Stimulated activated CD4-positive, alpha-beta T cell treated with anti-CD3 and anti-CD28 coated beads, TNF-alpha, amount 100 ng/mL, for 24 hours (primary cell): Measurements from ENCODE around the gene CDCA8.

Source experiments
- DNase-seq, 3 experiments: peaks; one replicate each; pipeline ENCODE4 v3.0.0-alpha.2; 2020; ENCODE audit warnings: low read depth in 3 of 3

Gene CDCA8

DNA sequence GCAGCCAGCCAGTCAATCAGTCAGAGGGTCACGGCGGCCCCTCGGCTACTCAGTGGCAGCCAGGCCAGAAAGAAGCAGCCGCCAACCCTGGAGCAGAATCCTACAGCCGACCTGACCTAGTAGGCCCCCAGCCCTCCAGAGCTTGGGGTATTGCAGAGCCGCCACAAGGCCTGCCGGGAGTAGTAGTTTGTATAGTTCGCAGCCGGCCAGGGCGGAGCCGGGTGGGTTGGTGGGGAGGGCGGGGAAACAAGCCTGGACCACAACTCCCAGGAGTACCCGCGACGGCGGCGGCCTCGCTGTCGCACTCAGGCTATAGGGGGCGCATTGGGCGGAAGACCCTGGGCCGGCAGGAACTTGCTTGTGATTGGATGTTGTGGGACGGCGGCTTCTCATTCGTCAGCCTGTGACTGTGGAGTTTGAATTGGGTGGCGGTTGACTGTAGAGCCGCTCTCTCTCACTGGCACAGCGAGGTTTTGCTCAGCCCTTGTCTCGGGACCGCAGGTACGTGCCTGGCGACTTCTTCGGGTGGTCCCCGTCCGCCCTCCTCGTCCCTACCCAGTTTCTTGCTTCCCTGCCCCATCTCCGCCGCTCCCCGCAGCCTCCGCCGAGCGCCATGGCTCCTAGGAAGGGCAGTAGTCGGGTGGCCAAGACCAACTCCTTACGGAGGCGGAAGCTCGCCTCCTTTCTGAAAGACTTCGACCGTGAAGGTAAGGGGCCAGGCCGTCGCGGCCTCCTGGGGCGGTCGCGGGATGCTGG, at the start of gene CDCA8:
Gene CDCA8 (plus strand): TSS at position 439 of the 756 bp plus-strand sequence. CDS start 175 bp downstream, at position 614.
- peak; percentile 97 to 99 (median 97) for DNase-seq

DNA sequence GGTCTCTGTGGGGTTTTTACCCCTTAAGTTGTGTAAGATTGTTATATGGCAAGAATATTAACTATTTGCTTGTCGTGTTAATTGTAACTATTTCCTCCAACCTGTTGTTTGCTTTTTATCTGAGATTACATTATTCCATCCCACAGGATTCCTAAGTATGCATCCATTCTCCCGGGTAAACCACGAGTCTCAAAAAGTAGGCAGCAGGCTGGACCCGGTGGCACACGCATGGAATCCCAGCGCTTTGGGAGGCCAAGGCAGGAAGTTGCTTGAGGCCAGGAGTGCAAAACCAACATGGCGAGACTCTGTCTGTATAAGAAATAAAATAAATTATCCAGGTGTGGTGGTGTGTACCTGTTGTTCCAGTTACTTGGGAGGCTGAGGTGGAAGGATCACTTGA, 45.0 kb upstream of the CDCA8 start:
- DNase-seq: no peak

DNA sequence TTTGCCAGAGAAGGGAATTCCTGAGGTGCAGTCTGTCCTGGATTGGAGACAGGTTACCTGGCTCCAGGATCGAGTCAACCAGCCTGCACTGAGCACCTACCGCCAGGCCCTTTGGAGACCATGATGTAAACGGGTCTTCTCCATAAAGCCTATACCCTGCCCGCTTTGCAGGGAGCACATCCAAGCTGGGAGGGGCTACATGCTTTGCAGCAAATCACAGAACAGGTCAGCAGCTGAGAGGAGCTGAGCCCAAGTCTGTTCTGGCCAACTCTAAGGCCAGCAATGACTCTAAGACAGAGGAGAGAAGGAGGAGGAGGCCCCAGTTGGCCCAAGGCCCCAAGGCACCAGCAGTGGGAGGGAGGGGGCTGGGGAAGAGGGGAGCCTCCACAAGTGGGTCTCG, 42.1 kb upstream of the CDCA8 start:
- no peak for DNase-seq

DNA sequence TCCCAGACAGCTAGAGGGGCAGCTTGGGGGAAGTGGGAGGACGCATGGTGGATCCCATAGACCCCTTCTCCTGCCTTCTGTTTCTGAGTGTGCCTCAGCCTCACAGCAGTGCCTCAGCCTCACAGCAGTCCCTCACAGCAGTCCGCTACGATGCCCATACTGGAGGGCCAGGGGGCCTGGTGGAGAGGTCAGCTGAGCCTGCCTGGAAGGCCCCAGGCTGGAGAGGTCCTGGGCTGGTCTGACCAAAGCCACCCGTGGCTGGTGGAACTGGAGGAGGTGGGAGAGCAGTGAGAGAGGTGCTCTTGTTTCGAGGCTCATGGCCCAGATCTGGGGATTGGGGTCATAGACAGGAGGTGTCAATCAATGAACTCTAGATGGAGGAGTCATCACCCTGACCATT, 41.6 kb upstream of the CDCA8 start:
- DNase-seq: no peak

GRCh38 chr1:37651803-37652202, 40.5 kb upstream of the CDCA8 start:
- no peak for DNase-seq

DNA sequence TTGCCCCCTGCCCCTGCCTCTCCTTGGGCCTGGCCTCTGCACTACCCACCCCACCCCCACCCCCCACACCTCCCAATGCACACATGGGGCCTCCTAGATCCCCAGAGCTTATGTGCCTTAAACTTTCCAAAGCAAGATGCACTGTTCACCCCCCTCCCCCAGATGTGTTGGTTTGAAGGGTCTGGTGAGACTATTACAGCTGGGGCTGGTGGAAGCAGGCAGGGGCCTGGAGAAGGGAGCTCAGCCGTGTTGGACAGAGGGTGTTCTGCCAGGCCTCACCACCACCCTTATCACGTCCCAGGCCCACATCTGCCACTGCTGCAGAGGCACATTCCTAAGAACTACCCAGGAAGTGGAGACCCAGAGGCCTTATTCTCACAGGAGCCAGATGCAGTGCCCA, 39.3 kb upstream of the CDCA8 start:
- DNase-seq: no peak

- DNase-seq: no peak
These were observed 38.4 kb upstream of the CDCA8 start for GRCh38 chr1:37653906-37654305.

DNA sequence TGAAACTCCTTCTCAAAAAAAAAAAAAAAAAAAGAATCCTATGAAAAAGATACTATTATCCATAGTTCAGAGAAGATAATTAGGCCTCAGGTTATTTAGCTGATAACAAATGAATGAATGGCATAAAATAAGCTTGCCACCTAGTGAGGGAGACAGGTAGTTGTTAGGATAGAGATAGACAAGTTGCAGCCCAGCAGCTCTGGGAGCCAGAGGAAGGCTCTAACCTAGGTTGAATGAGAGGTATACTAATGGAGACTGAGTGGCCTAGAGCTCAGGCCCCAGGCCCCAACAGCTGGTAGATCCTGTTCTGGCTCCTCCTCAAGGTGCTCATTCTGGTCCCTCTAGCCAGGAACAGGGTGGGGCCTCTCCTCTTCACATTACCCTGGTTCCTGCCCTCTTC, 37.0 kb upstream of the CDCA8 start:
- DNase-seq: no peak

DNA sequence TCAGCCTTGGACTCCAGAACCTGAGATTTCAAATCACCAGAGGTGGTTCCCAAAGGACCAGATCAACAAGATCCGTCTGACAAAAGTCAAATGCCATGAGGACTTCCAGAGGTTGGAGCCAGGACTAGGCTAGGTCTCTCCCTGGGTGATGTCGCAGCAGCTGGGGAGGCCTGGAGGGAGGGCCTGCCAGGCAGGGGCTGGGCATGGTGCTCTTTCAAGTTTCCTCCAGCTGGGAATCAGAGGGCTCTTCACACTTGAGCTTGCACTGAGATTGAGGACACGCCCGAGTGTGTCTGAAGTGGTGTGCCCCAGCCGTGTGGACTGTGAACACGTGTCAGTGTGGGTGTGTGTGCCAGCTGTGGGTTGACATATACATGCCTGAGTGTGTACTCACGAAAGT, 36.3 kb upstream of the CDCA8 start:
- no peak for DNase-seq

GRCh38 chr1:37656881-37657280, 35.4 kb upstream of the CDCA8 start:
- no peak for DNase-seq

DNA sequence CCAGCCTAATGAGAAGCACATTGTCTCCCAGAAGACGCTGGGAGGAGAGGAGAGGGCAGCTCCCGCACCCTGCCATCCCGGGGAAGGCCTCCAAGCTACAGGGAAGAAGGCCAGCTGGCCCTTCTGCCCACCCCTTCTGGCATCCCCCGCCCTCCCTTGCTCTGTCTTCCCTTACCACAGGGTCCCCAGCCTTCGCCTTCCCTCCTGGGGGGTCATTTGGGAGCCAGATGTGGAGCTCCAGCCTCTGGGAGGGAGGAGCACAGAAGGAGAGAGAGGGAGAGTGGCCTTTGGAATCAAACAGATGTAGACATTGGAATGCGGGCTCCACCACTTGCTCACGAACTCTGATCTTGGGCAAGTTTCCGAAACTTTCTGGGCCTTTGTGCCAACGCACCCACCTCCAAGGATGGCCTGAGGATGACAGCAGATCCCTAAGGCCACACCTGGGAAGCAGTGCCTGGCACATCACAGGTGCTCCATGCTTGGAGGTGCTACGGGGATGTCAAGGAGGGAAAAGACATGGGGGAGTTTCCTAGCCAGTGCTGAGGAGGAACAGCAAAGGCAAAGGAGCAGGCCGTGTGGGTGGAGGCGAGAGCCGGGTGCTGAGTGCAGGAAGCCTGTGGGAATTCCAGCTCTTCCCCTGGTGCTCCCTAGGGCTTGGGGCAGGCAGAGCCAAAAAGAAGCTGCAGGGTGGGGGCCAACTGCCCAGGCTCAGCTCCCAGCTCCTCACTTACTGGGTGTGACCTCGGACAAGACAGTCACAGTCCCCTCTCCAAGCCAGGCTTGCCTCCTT, 34.5 kb upstream of the CDCA8 start:
- DNase-seq: no peak

DNA sequence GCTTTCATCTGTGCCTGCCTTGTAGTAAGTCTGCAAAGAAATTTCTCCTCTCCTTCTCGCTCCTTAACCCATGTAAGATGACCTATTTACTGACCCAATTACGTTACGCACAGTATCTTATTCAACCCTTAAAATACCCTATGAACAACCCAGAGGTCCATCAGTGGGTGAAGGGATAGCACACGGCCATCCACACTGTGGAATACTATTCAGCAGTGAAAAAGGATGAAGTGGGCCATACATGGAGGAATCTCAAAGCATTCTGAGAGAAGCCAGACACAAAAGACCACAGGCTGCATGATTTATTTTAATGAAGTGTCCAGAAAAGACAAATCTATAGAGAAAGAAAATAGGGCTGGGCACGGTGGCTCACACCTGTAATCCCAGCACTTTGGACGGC, 33.8 kb upstream of the CDCA8 start:
- no peak for DNase-seq

DNA sequence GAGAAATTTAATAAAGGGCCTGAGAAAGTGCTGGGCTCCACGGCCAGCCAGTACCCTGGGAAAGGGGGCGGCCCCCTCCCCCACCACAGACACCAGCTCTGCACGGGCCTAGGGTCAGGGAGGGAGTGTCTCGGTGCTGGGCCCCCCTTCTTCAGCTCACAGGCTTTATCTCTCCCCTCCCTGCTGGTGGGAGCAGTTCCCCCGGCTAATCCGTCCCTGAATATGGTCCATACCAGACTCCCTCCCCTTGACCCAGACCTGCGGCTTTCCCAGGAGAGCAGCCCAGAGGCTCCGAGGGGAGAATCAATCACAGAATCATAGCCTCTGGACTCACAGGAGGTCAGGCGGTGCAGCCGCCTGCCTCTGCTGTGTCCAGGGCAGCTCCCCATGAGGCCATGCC, 31.7 kb upstream of the CDCA8 start:
- DNase-seq: no peak

GRCh38 chr1:37661401-37661800, 30.9 kb upstream of the CDCA8 start:
- DNase-seq: no peak

- no peak for DNase-seq
These were observed 30.1 kb upstream of the CDCA8 start for GRCh38 chr1:37662031-37662755.

GRCh38 chr1:37663426-37664000, 28.8 kb upstream of the CDCA8 start:
- no peak for DNase-seq

DNA sequence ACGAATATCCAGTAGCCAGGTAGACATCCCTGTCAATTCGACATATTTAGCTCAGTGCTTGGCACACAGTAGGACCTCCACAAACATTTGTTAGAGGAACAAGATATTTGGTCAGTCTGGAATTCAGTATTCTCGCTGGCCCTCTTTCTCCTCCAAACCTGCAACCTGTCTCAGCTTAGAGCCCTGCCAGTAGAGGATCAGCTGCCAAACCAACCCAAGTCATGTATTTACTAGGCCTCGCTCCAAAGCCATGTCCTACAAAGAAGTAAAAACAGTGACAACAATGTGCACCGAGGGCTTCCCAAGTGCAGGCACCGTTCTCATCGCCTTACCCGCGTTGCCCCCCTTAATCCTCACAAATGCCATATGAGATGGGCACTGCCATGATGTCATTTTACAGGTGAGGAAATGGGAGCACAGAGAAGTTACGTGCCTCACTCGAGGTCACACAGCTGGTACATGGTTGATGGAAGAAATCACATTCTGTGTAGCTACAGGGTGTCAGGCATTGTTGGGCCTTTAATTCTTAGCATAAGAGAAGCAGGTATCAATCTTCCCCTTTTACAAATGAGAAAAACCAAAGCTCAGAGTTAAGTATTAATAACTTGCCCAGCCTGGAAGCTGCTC, 26.0 kb upstream of the CDCA8 start:
- no peak for DNase-seq

GRCh38 chr1:37667023-37667671, 25.2 kb upstream of the CDCA8 start:
- no peak for DNase-seq

GRCh38 chr1:37670133-37670532, 22.2 kb upstream of the CDCA8 start:
- DNase-seq: no peak

DNA sequence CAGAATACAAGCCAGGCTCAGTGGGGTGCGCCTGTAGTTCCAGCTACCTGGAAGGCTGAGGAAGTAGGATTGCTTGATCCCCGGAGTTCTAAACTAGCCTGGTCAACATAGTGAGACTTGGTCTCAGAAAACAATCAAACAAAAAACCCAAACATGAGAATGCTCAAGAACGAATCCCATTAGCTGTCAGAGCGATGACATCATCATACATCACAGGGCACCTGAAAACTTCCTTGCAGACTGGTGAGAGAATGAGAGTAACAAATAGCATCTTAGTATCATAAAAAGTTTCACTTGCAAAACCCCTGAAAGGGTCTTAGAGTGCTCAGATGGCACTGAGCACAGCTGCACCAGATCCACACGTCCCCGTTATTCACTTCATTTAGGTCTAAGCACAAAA, 21.1 kb upstream of the CDCA8 start:
- no peak for DNase-seq

DNA sequence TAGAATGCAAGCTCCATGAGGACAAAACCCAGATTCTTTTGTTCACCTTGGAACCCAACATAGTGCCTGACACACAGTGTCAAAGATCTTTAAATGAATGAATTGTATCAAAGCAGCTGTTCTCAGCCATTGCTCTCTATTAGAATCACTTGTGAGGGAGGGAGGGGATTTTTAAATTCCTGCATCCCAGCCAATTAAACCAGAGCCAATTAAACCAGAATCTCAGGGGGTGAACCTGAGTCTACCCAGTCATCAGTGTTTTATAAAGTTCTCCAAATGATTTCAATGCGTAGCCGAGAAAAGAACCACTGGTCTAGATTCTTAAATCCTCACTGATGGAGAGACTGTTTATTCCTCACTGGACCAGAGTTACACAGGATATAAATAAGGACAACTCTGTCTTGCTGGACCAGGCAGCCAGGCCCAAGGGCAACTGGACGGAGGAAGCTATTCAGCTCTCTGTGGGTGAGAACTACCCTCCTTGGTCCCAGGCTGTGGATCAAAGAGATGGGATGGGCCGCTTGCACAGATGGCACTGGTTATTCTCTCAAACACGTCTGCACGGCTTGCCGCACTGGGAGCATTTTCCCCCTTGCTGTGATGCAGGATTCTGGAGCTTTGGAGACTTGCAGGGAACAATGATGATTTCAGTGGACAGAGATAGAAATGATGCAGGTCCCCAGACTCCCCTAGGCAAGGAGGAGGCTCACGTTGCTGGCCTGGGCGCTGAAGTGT, 20.0 kb upstream of the CDCA8 start:
- no peak for DNase-seq
